H1 (cell line): ENCODE results near the gene PRR23E. TPM values are rescaled to one million over a fixed set of nuclear protein-coding genes. Genes with fewer than 3 reads are reported as not detected.

Source experiments
- CTCF ChIA-PET: fragments of 300-600 bp; sonication (Branson Sonifier 250); formaldehyde crosslinking; loops from one replicate; lab custom pipeline; 2021; ENCODE audit not compliant: partially characterized antibody; lab: Charles Lee
- POLR2A ChIA-PET: fragments of 300-600 bp; sonication (Branson Sonifier 250); formaldehyde crosslinking; loops from one replicate; lab custom pipeline; 2021; ENCODE audit warnings: inconsistent platforms; ENCODE audit not compliant: partially characterized antibody; lab: Charles Lee
- DNase-seq, 2 experiments: peaks; one replicate each; pipeline versions ENCODE4 v3.0.0 to v3.0.0-alpha.2; 2010 to 2022; ENCODE audit warnings: low spot score in 2 of 2, low read depth in 1 of 2, mixed read lengths in 1 of 2
- FAIRE-seq: peaks from 2 replicates; lab custom pipeline; 2011; peaks lifted over from hg19 to GRCh38; lab: Jason Lieb, UNC
- H2AFZ ChIP-seq: 2 replicates; pipeline ENCODE4 v1.8.1; 2012; ENCODE audit warnings: low read length, inconsistent platforms
- H2AK5ac ChIP-seq: 2 replicates; pipeline ENCODE4 v1.6.1; 2013; ENCODE audit warnings: low read depth, low read length
- H2BK120ac ChIP-seq: replicated peaks from 2 replicates; pipeline ENCODE3; 2013; ENCODE audit warnings: low read depth, low read length, inconsistent platforms
- H2BK12ac ChIP-seq: 2 replicates; pipeline ENCODE4 v1.6.1; 2013; ENCODE audit warnings: low read depth, low read length
- H2BK15ac ChIP-seq: 2 replicates; pipeline ENCODE4 v1.6.1; 2013; ENCODE audit warnings: low read length
- H2BK20ac ChIP-seq: 2 replicates; pipeline ENCODE4 v1.6.1; 2013; ENCODE audit warnings: low read length
- H2BK5ac ChIP-seq: 2 replicates; pipeline ENCODE4 v1.6.1; 2013; ENCODE audit warnings: low read depth, low read length
- H3K14ac ChIP-seq: 2 replicates; pipeline ENCODE4 v1.6.1; 2013; ENCODE audit warnings: inconsistent platforms; ENCODE audit not compliant: insufficient read length
- H3K18ac ChIP-seq: 2 replicates; pipeline ENCODE4 v1.6.1; 2013; ENCODE audit warnings: low read length; ENCODE audit errors: extremely low read depth
- H3K23ac ChIP-seq: 2 replicates; pipeline ENCODE4 v1.6.1; 2013; ENCODE audit warnings: inconsistent platforms; ENCODE audit not compliant: insufficient read length
- H3K23me2 ChIP-seq: 2 replicates; pipeline ENCODE4 v1.6.1; 2013; ENCODE audit warnings: low read depth, low read length
- H3K27ac ChIP-seq: 2 replicates; pipeline ENCODE4 v1.6.1; 2011; ENCODE audit warnings: low read depth, low read length, inconsistent platforms
- H3K27me3 ChIP-seq, 4 experiments: replicated peaks in 1 of 4; 1 replicate in 1 of 4; 2 replicates in 3 of 4; pipeline versions ENCODE4 v1.6.1 to v1.8.1; 2011 to 2013; ENCODE audit warnings: low read length in 3 of 4, mild to moderate bottlenecking in 3 of 4, inconsistent platforms in 2 of 4, mixed read lengths in 2 of 4, moderate library complexity in 1 of 4; ENCODE audit not compliant: control insufficient read depth in 3 of 4, insufficient read depth in 3 of 4; ENCODE audit errors: extremely low read depth in 1 of 4
- H3K36me3 ChIP-seq, 4 experiments: 2 replicates each; pipeline versions ENCODE4 v1.6.1 to v1.8.1; 2011 to 2013; ENCODE audit warnings: mild to moderate bottlenecking in 4 of 4, low read length in 3 of 4, moderate library complexity in 2 of 4, control low read depth in 1 of 4, inconsistent platforms in 1 of 4; ENCODE audit not compliant: insufficient read depth in 4 of 4, control insufficient read depth in 2 of 4
- H3K4ac ChIP-seq: replicated peaks from 2 replicates; pipeline ENCODE3; 2013; ENCODE audit warnings: low read length, low read depth, mixed read lengths, inconsistent platforms; ENCODE audit not compliant: insufficient read length
- H3K4me1 ChIP-seq, 4 experiments: replicated peaks in 1 of 4; 1 replicate in 1 of 4; 2 replicates in 3 of 4; pipeline versions ENCODE4 v1.6.1 to v1.8.1; 2011 to 2013; ENCODE audit warnings: low read length in 3 of 4, inconsistent platforms in 2 of 4, mixed read lengths in 1 of 4; ENCODE audit not compliant: insufficient read depth in 4 of 4, control insufficient read depth in 3 of 4
- H3K4me2 ChIP-seq, 2 experiments: 2 replicates each; pipeline versions ENCODE4 v1.6.1 to v1.8.1; 2011 to 2013; ENCODE audit warnings: low read depth in 2 of 2, low read length in 2 of 2, control low read depth in 1 of 2, inconsistent platforms in 1 of 2, mild to moderate bottlenecking in 1 of 2; ENCODE audit not compliant: insufficient read depth in 1 of 2
- H3K4me3 ChIP-seq, 4 experiments: fragments of 200-600, 300-600 bp in 1 of 4; sonication (generic), shearing (Covaris generic), sonication (Bioruptor Twin) in 1 of 4; 2 replicates each; pipeline versions ENCODE4 v1.5.1 to v1.8.1; 2011 to 2016; ENCODE audit warnings: low read length in 4 of 4, low read depth in 3 of 4, control low read depth in 2 of 4, inconsistent platforms in 2 of 4, mild to moderate bottlenecking in 2 of 4, mixed read lengths in 1 of 4, moderate library complexity in 1 of 4; ENCODE audit not compliant: insufficient read depth in 2 of 4; ENCODE audit errors: extremely low read depth in 1 of 4
- H3K56ac ChIP-seq: replicated peaks from 2 replicates; pipeline ENCODE3; 2013; ENCODE audit warnings: low read depth, mild to moderate bottlenecking, mixed read lengths, low read length, inconsistent platforms; ENCODE audit not compliant: insufficient read length
- H3K79me1 ChIP-seq: 2 replicates; pipeline ENCODE4 v1.6.1; 2013; ENCODE audit warnings: low read depth, low read length, control low read depth
- H3K79me2 ChIP-seq, 2 experiments: 2 replicates each; pipeline versions ENCODE4 v1.6.1 to v1.8.1; 2012 to 2013; ENCODE audit warnings: low read length in 2 of 2, mild to moderate bottlenecking in 2 of 2, inconsistent platforms in 1 of 2; ENCODE audit not compliant: insufficient read depth in 2 of 2, control insufficient read depth in 1 of 2
- H3K9ac ChIP-seq, 4 experiments: replicated peaks in 1 of 4; 1 replicate in 1 of 4; 2 replicates in 3 of 4; pipeline versions ENCODE4 v1.6.1 to v1.8.1; 2011 to 2013; ENCODE audit warnings: low read depth in 3 of 4, low read length in 3 of 4, control low read depth in 2 of 4, mild to moderate bottlenecking in 2 of 4, moderate library complexity in 2 of 4, inconsistent platforms in 1 of 4; ENCODE audit errors: extremely low read depth in 1 of 4
- H3K9me3 ChIP-seq, 2 experiments: 2 replicates each; pipeline versions ENCODE4 v1.6.1 to v1.8.1; 2012 to 2013; ENCODE audit warnings: mild to moderate bottlenecking in 2 of 2, moderate library complexity in 2 of 2, control low read depth in 1 of 2, inconsistent platforms in 1 of 2, low read depth in 1 of 2, low read length in 1 of 2, mixed read lengths in 1 of 2; ENCODE audit not compliant: insufficient read depth in 2 of 2
- H4K20me1 ChIP-seq, 2 experiments: replicated peaks in 1 of 2; 2 replicates each; pipeline versions ENCODE3 to v1.8.1; 2011 to 2013; ENCODE audit warnings: inconsistent platforms in 2 of 2, low read length in 2 of 2, mild to moderate bottlenecking in 1 of 2; ENCODE audit not compliant: insufficient read depth in 2 of 2, control insufficient read depth in 1 of 2
- H4K5ac ChIP-seq: 2 replicates; pipeline ENCODE4 v1.6.1; 2013; ENCODE audit warnings: low read length, low read depth, mixed read lengths, inconsistent platforms; ENCODE audit not compliant: insufficient read length
- H4K8ac ChIP-seq: 2 replicates; pipeline ENCODE4 v1.8.0; 2013; ENCODE audit warnings: mild to moderate bottlenecking, moderate library complexity, low read length, inconsistent platforms; ENCODE audit not compliant: insufficient read depth; ENCODE audit errors: extremely low read depth
- H4K91ac ChIP-seq: replicated peaks from 2 replicates; pipeline ENCODE3; 2013; ENCODE audit warnings: low read length, mixed read lengths, inconsistent platforms; ENCODE audit not compliant: insufficient read length
- BACH1 ChIP-seq: IDR thresholded peaks from 2 replicates; pipeline ENCODE4 v1.6.1; 2012; ENCODE audit warnings: low read length, improper control_type of control experiment
- EP300 ChIP-seq, 2 experiments: IDR thresholded peaks; 1 replicate in 1 of 2; 2 replicates in 1 of 2; pipeline ENCODE4 v1.6.1; 2011 to 2012; ENCODE audit warnings: low read depth in 2 of 2, low read length in 2 of 2, mild to moderate bottlenecking in 2 of 2, borderline replicate concordance in 1 of 2, inconsistent platforms in 1 of 2, moderate library complexity in 1 of 2
- FOSL1 ChIP-seq: IDR thresholded peaks from 2 replicates; pipeline ENCODE4 v1.6.1; 2011; ENCODE audit warnings: mild to moderate bottlenecking, low read depth, low read length, moderate library complexity; ENCODE audit not compliant: insufficient read depth
- HDAC2 ChIP-seq, 2 experiments: fragments of 300-600 bp in 1 of 2; sonication (generic) in 1 of 2; IDR thresholded peaks; 2 replicates each; pipeline ENCODE4 v1.6.1; 2011 to 2012; ENCODE audit warnings: low read depth in 2 of 2, low read length in 2 of 2, mild to moderate bottlenecking in 2 of 2, moderate library complexity in 2 of 2, borderline replicate concordance in 1 of 2, inconsistent platforms in 1 of 2
- JUND ChIP-seq: IDR thresholded peaks from 2 replicates; pipeline ENCODE4 v1.6.1; 2011; ENCODE audit warnings: mild to moderate bottlenecking, improper control_type of control experiment, low read length
- NANOG ChIP-seq: IDR thresholded peaks from 2 replicates; pipeline ENCODE4 v1.6.1; 2011; ENCODE audit warnings: low read length, low read depth, mild to moderate bottlenecking, inconsistent platforms; ENCODE audit not compliant: insufficient read depth, poor library complexity, severe bottlenecking
- RAD21 ChIP-seq, 2 experiments: IDR thresholded peaks in 1 of 2; conservative IDR thresholded peaks in 1 of 2; 2 replicates each; pipeline ENCODE4 v1.6.1; 2011; ENCODE audit warnings: low read depth in 2 of 2, low read length in 2 of 2, improper control_type of control experiment in 1 of 2, inconsistent platforms in 1 of 2, mild to moderate bottlenecking in 1 of 2, moderate library complexity in 1 of 2
- SAP30 ChIP-seq: fragments of 300-600 bp; sonication (generic); IDR thresholded peaks from 2 replicates; pipeline ENCODE4 v1.7.1; 2012; ENCODE audit warnings: low read length, moderate library complexity, mild to moderate bottlenecking, inconsistent platforms; ENCODE audit not compliant: insufficient read depth, insufficient replicate concordance
- SP2 ChIP-seq: IDR thresholded peaks from 2 replicates; pipeline ENCODE4 v1.6.1; 2012; ENCODE audit warnings: mild to moderate bottlenecking, low read length, inconsistent platforms
- TBP ChIP-seq: IDR thresholded peaks from 2 replicates; pipeline ENCODE4 v1.6.1; 2011; ENCODE audit warnings: low read depth, low read length, improper control_type of control experiment
- WGBS, 2 experiments: shearing (Covaris generic) in 1 of 2; methylation state at CpG; one replicate each; pipeline versions ENCODE4 v1.1.6 to v1.1.7; 2013 to 2015; ENCODE audit warnings: low lambda C conversion rate in 2 of 2, mixed read lengths in 2 of 2, inconsistent platforms in 1 of 2, low coverage in 1 of 2, missing lambda C conversion rate in 1 of 2; ENCODE audit not compliant: insufficient replicate concordance in 2 of 2, insufficient coverage in 1 of 2, insufficient read length in 1 of 2; ENCODE audit errors: extremely low coverage in 1 of 2, missing lambda C conversion rate in 1 of 2; 5-methylcytosine and 5-hydroxymethylcytosine counted together
- polyA plus RNA-seq, 7 experiments: library from polyadenylated mRNA; depleted of rRNA in 3 of 7; stranded (reverse) in 5 of 7; unstranded in 2 of 7; fragments of >200 nt in 5 of 7; fragments of 200-250 nt in 2 of 7; gene quantifications; 1 replicate in 5 of 7; 2 replicates in 1 of 7; 4 replicates in 1 of 7; pipeline versions ENCODE4 v1.2.1 to v1.2.3, GENCODE V29; 2011 to 2013; ENCODE audit warnings: missing spikeins in 2 of 7, mixed read lengths in 2 of 7
- total RNA-seq: library from RNA; stranded (reverse); fragmentation: NEBNext Ultra II Directional; extraction: Animal tissue kit (Norgen Biotek cat#: 25700); gene quantifications from 2 replicates; pipeline ENCODE4 v1.2.1, GENCODE V29; 2021

Gene PRR23E
- total and polyA plus RNA-seq, 2 of the 8 experiments (the other 6 are each of a cell fraction or from before 2014, with no cell fraction given): not detected

GRCh38 chr3:127217596-127218453 lies 24.9 kb downstream of the PRR23E start:
- Histone ChIP-seq H3K79me1 (no peaks in the 10 kb centered on the region), H3K14ac (no peak overlapping the region), H4K5ac (no peak overlapping the region), H3K27ac (no peak overlapping the region), H2BK20ac (no peak overlapping the region), H4K20me1 (no peaks in the 10 kb centered on the region), H3K9ac (no peak overlapping the region), H2AK5ac (no peak overlapping the region), H2BK5ac (no peak overlapping the region), H2BK15ac (no peak overlapping the region), H2AFZ (no peak overlapping the region), H3K36me3 (no peaks in the 10 kb centered on the region), H3K9me3 (no peaks in the 10 kb centered on the region), H3K18ac (no peak overlapping the region), H3K4me3 (no peak overlapping the region), H2BK12ac (no peak overlapping the region), H4K8ac (no peak overlapping the region), H3K56ac (no peak overlapping the region), H3K79me2 (no peaks in the 10 kb centered on the region), H3K23me2 (0 out of 2 replicates have a peak, but pooled peaks cover 1% of the 10 kb centered on the region), H4K91ac (no peak overlapping the region), H3K4me2 (no peak overlapping the region), H3K4me1 (no peaks in the 10 kb centered on the region), H2BK120ac (no peak overlapping the region), H3K23ac (no peak overlapping the region), H3K4ac (no peak overlapping the region), H3K27me3 (no peaks in the 10 kb centered on the region)
- no peak for DNase-seq
- ChIA-PET POLR2A (no interaction called here), CTCF (interaction anchor here (1.2 kb wide), 1 partner anchor 11 kb away, joined by 3 read pairs; no protein-coding TSS in a partner anchor)
- WGBS, 2 experiments: 84% methylated on average over 9 of the region's 9 CpGs; no CpG with 5 or more reads in 1 of the 2 experiments
- FAIRE-seq: no peak
- TF ChIP-seq HDAC2 (IDR thresholded peaks at IDR 0.05; ENCODE audit: borderline replicate concordance in 1 of 2, low read depth in 2 of 2, low read length in 2 of 2): no peak
- TF ChIP-seq FOSL1: no peak
- no peak for TF ChIP-seq EP300 (IDR thresholded peaks at IDR 0.05; ENCODE audit: borderline replicate concordance in 1 of 2, low read depth in 2 of 2, low read length in 2 of 2)
- no peak for TF ChIP-seq SAP30
- TF ChIP-seq JUND: no peak
- no peak for TF ChIP-seq SP2
- no peak for TF ChIP-seq TBP
- no peak for TF ChIP-seq RAD21 (IDR thresholded peaks at IDR 0.05 in 1 of 2, conservative IDR thresholded peaks at IDR 0.05 in 1 of 2; ENCODE audit: low read depth in 2 of 2, low read length in 2 of 2)
- no peak for TF ChIP-seq BACH1
- TF ChIP-seq NANOG: no peak
